ENCODE data around the gene ARSJ.

Gene ARSJ

GRCh38 chr4:113979148-113979904, at the start of gene ARSJ:
TSS of gene ARSJ (minus strand) at chr4:113979647. CDS start at chr4:113978834, 813 bp downstream.
- peak within 1 kb of the TSS; percentile 54 for H3K27ac ChIP-seq
- TF ChIP-seq, protein P1, sequence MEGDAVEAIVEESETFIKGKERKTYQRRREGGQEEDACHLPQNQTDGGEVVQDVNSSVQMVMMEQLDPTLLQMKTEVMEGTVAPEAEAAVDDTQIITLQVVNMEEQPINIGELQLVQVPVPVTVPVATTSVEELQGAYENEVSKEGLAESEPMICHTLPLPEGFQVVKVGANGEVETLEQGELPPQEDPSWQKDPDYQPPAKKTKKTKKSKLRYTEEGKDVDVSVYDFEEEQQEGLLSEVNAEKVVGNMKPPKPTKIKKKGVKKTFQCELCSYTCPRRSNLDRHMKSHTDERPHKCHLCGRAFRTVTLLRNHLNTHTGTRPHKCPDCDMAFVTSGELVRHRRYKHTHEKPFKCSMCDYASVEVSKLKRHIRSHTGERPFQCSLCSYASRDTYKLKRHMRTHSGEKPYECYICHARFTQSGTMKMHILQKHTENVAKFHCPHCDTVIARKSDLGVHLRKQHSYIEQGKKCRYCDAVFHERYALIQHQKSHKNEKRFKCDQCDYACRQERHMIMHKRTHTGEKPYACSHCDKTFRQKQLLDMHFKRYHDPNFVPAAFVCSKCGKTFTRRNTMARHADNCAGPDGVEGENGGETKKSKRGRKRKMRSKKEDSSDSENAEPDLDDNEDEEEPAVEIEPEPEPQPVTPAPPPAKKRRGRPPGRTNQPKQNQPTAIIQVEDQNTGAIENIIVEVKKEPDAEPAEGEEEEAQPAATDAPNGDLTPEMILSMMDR (conservative IDR thresholded peaks at IDR 0.05): peak; percentile 18; the same call in 1 of the 2 replicates

- TF ChIP-seq, protein P1 (conservative IDR thresholded peaks at IDR 0.05): no peak
- no peak overlapping the region for H3K27ac ChIP-seq
These were observed 48.6 kb upstream of the ARSJ start for GRCh38 chr4:114028071-114028470.

- no peak overlapping the region for H3K27ac ChIP-seq
- TF ChIP-seq, protein P1 (conservative IDR thresholded peaks at IDR 0.05): no peak
These were observed 48.1 kb upstream of the ARSJ start for GRCh38 chr4:114027596-114027995.

DNA sequence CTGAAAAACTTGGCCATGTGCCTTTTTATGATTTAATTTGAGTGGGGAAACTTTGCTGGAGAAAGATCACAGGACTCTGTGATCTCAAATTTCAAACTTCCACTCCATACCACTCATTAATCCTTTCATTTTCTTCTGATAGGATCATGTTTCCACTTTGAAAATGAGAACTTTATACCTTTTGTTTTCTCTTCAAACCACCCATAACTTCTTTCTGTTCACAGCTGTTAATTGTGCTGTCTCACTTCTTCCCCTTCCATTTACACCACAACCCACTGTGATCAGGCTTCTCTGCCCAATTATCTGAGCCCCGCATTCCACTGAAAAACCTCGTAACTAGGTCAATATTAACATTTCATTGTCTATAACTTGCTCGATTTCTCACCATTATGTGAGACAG, 47.0 kb upstream of the ARSJ start:
- TF ChIP-seq, protein P1 (conservative IDR thresholded peaks at IDR 0.05): no peak
- H3K27ac ChIP-seq: no peak overlapping the region

GRCh38 chr4:114025176-114025777, 45.8 kb upstream of the ARSJ start:
- TF ChIP-seq, protein P1 (conservative IDR thresholded peaks at IDR 0.05): no peak
- no peak overlapping the region for H3K27ac ChIP-seq

DNA sequence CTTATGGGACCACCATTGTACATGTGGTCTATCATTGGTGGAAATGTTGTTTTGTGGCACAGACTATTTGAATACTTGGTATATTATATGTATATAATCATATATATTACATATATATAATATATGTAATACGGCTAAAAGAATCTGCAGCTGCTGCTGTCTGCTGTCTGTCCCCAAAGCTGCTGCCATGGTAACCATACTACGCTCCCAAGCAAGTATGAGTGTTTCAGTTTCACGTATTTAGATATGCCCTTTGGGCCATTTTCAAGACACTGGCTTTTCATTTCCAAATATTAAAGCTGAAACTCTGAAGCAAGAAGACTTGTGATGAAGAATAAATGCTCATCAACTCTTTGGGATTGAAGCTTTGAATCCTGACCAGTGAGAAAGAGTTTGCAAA, 42.0 kb upstream of the ARSJ start:
- TF ChIP-seq, protein P1 (conservative IDR thresholded peaks at IDR 0.05): no peak
- no peak overlapping the region for H3K27ac ChIP-seq

GRCh38 chr4:114019969-114020358, 40.5 kb upstream of the ARSJ start:
- TF ChIP-seq, protein P1 (conservative IDR thresholded peaks at IDR 0.05): no peak
- no peak overlapping the region for H3K27ac ChIP-seq
